GM12891 (cell line): ENCODE data around the gene CALCOCO1.

Experiments used
- PAX5 ChIP-seq: IDR thresholded peaks from 2 replicates; pipeline ENCODE4 v1.6.1; 2011; ENCODE audit warnings: low read length, moderate library complexity, mild to moderate bottlenecking; ENCODE audit not compliant: insufficient read depth, severe bottlenecking
- POLR2A ChIP-seq: IDR thresholded peaks from 2 replicates; pipeline ENCODE4 v1.6.1; 2011; ENCODE audit warnings: low read depth, low read length, control low read depth
- POLR2AphosphoS5 ChIP-seq: IDR thresholded peaks from 2 replicates; pipeline ENCODE4 v1.6.1; 2011; ENCODE audit warnings: low read depth, low read length, control low read depth
- POU2F2 ChIP-seq: IDR thresholded peaks from 2 replicates; pipeline ENCODE4 v1.6.1; 2011; ENCODE audit warnings: low read depth, mild to moderate bottlenecking, control low read depth, low read length, moderate library complexity
- SPI1 ChIP-seq: IDR thresholded peaks from 2 replicates; pipeline ENCODE4 v1.6.1; 2011; ENCODE audit warnings: low read depth, low read length, control low read depth
- TAF1 ChIP-seq: IDR thresholded peaks from 2 replicates; pipeline ENCODE4 v1.6.1; 2011; ENCODE audit warnings: low read depth, low read length, control low read depth

DNA sequence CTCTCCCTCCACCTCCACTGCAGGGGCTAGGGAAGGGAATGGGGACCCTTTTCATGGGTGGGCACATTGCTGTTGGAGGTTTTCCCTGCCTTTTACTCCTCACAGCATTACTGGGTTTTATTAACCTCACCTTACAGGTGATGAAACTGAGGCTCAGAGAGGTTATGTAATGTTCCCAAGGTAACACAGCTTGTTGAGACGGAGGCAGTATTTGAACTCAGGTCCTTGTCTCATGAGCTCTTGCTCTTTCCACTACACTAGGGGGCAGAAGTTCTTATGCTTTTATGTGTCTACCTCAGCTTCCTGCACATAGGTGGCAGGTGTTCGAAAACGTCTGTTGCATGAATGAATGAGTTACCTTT lies 12.9 kb upstream of the CALCOCO1 start:
- TF ChIP-seq POLR2AphosphoS5 (no peak), POLR2A (no peak), TAF1 (no peak), POU2F2 (no peak), SPI1 (no peak), PAX5 (no peak)
